ENCODE data around the gene CLDN25.
A peak's percentile ranks its signal among the peaks of the same experiment; 100 is the strongest.

Gene CLDN25

DNA sequence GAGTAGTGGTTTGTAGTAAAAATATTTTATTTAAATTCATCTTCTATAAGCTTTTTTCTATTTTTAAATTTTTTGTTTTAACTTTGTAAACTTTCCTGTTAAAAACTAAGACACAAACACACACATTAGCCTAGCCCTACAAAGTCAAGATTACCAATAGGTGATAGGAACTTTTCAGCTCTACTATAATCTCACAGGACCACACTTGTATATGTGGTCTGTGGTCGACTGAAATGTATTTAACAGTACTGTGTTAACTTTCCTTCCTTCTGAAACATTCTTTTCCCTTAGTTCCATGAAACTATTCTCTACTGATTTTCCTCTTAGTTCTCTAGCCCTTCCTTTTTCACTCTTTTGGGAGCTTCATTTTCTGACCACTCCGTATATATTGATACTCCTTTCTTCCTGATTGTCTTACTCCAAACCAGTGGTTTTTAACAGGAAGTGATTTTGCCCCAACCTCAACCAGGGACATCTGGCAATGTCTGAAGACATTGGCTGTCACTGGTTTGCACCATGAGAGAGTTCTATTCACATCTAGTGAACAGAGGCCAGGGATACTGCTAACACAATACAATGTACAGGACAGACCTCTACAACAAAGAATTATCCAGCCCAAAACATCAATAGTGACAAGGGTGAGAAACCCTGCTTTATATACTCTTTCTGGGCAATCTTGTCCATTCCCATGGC lies 14.9 kb upstream of the CLDN25 start:
- TF ChIP-seq, protein P1, sequence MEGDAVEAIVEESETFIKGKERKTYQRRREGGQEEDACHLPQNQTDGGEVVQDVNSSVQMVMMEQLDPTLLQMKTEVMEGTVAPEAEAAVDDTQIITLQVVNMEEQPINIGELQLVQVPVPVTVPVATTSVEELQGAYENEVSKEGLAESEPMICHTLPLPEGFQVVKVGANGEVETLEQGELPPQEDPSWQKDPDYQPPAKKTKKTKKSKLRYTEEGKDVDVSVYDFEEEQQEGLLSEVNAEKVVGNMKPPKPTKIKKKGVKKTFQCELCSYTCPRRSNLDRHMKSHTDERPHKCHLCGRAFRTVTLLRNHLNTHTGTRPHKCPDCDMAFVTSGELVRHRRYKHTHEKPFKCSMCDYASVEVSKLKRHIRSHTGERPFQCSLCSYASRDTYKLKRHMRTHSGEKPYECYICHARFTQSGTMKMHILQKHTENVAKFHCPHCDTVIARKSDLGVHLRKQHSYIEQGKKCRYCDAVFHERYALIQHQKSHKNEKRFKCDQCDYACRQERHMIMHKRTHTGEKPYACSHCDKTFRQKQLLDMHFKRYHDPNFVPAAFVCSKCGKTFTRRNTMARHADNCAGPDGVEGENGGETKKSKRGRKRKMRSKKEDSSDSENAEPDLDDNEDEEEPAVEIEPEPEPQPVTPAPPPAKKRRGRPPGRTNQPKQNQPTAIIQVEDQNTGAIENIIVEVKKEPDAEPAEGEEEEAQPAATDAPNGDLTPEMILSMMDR (IDR thresholded peaks at IDR 0.05; ENCODE audit: unreplicated experiment in 3 of 3), result no peak
- peaks cover 73% of the 10 kb centered on the region for H3K36me3 Mint-ChIP-seq (ENCODE audit: low read depth)
- no peaks in the 10 kb centered on the region for H3K4me1 Mint-ChIP-seq
- H3K4me3 Mint-ChIP-seq, result no peak overlapping the region
- H3K9me3 Mint-ChIP-seq, result peaks cover 9% of the 10 kb centered on the region
- H3K27me3 Mint-ChIP-seq (ENCODE audit: low read depth), result no peaks in the 10 kb centered on the region
- H3K27ac Mint-ChIP-seq, result no peak overlapping the region

DNA sequence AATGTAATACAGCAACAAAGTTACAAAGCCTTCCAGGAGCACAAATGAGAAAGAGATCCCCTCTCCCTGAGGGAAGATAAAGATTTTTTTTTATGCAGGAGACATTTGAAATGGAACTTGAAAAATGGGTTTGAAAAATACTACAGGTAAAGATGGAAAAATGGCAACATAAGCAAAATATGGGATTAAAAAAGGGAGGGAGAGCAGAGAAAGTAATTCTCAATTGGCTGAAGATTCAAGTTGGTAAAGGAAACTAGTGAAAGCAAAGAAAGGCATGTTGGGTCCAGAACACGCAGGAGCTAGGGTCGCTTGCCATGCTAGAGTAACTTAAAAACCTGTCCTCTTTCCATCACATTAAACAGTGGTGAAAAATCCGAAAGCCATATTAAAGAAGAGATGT lies 7.6 kb upstream of the CLDN25 start:
- Mint-ChIP-seq H3K36me3 (ENCODE audit: low read depth) (peaks cover 24% of the 10 kb centered on the region), H3K27me3 (ENCODE audit: low read depth) (peaks cover 16% of the 10 kb centered on the region), H3K27ac (peak overlapping the region; percentile 36 to 45 (median 39)), H3K4me1 (peaks cover 16% of the 10 kb centered on the region), H3K4me3 (peak overlapping the region; percentile 97 to 100 (median 97)), H3K9me3 (no peaks in the 10 kb centered on the region)
- TF ChIP-seq, protein P1 (IDR thresholded peaks at IDR 0.05; ENCODE audit: unreplicated experiment in 3 of 3), result no peak

GRCh38 chr11:113773092-113773415 lies 6.5 kb upstream of the CLDN25 start:
- Mint-ChIP-seq H3K27ac (peak overlapping the region; percentile 91 to 99 (median 98)), H3K4me3 (peak overlapping the region; percentile 97 to 100 (median 97)), H3K36me3 (ENCODE audit: low read depth) (peaks cover 14% of the 10 kb centered on the region), H3K9me3 (no peaks in the 10 kb centered on the region), H3K4me1 (peaks cover 21% of the 10 kb centered on the region), H3K27me3 (ENCODE audit: low read depth) (peaks cover 22% of the 10 kb centered on the region)
- TF ChIP-seq, protein P1 (IDR thresholded peaks at IDR 0.05; ENCODE audit: unreplicated experiment in 3 of 3), result no peak

GRCh38 chr11:113773416-113774173 lies 6.0 kb upstream of the CLDN25 start, which contains the start of gene ZW10:
Gene ZW10 (minus strand): TSS chr11:113773692. CDS start chr11:113773666, 26 bp downstream.
- Mint-ChIP-seq H3K27me3 (ENCODE audit: low read depth) (peaks cover 24% of the 10 kb centered on the region), H3K4me1 (peaks cover 23% of the 10 kb centered on the region)
- TF ChIP-seq, protein P1 (IDR thresholded peaks at IDR 0.05; ENCODE audit: unreplicated experiment in 3 of 3), result peak; percentile 93 to 97 (median 96)

DNA sequence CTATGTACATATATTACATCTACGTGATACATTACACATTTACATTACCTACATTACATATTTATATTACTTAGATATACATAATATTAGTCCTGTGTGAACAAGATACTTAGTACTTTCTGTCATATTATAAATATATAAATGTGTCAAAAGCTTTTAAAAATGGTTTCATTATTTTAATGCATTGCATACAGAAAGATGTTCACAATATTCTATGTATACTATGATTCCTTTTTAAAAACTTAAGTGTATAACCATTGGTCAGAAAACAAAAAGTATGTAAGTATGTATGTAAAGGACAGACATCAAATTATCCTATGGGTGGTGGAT lies 5.5 kb upstream of the CLDN25 start:
- H3K27me3 Mint-ChIP-seq (ENCODE audit: low read depth), result peaks cover 24% of the 10 kb centered on the region
- H3K9me3 Mint-ChIP-seq, result no peaks in the 10 kb centered on the region
- peaks cover 23% of the 10 kb centered on the region for H3K4me1 Mint-ChIP-seq
- TF ChIP-seq, protein P1 (IDR thresholded peaks at IDR 0.05; ENCODE audit: unreplicated experiment in 3 of 3), result peak in 1 of 3 experiments; percentile 48
- H3K27ac Mint-ChIP-seq, result peak overlapping the region; percentile 91 to 99 (median 98)
- peak overlapping the region; percentile 97 to 100 (median 97) for H3K4me3 Mint-ChIP-seq
- peaks cover 9% of the 10 kb centered on the region for H3K36me3 Mint-ChIP-seq (ENCODE audit: low read depth)

More at GRCh38 chr11:113773416-113774173, 6.0 kb upstream of the CLDN25 start, which contains the start of gene ZW10:
- no peaks in the 10 kb centered on the region for H3K9me3 Mint-ChIP-seq
- H3K27ac Mint-ChIP-seq, result peak within 1 kb of the TSS; percentile 91 to 99 (median 98)
- H3K4me3 Mint-ChIP-seq, result peak within 1 kb of the TSS; percentile 97 to 100 (median 97)
- H3K36me3 Mint-ChIP-seq (ENCODE audit: low read depth), result peaks cover 14% of the 10 kb centered on the region
